DMS114 treated with DMSO at 0.1 percent for 48 hours (cell line): Measurements from ENCODE around the gene SPATA13.
"Not testable (repeated sequence)": the region's sequence is repeated elsewhere in the genome, so short reads cannot be mapped to it uniquely, and the experiment has no call there.

Experiments
- DNase-seq: peaks from one replicate; lab custom pipeline; 2025; ENCODE audit not compliant: unreplicated experiment; lab: John Stamatoyannopoulos, UW

SPATA13 gene

GRCh38 chr13:24160458-24161009, at the start of gene SPATA13:
Gene SPATA13 (plus strand): TSS chr13:24160720. CDS start chr13:24222930, 62,210 bp downstream.
- DNase-seq = peak; percentile 30

DNA sequence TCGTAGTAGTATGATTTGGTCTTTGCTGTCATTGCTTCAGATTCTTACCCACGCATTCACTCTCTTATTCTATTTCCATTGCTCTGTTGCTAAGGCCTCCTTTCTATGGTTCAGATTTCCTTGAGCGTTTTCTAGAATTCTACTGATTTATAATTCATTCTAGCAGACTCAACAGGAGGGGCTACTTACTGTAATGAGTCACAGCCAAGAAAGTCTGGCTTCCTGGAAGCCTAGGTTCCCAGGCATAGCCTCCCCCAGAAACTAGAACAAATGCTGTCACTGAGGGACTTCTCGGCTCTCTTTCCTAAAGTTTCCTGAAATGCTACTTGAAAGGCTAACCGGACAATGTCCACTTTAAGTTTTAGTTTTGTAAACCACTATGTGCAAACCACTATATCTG, 47.7 kb upstream of the SPATA13 start:
- DNase-seq = no peak

- DNase-seq = no peak
Observed at GRCh38 chr13:24115671-24116070, 44.8 kb upstream of the SPATA13 start.

DNA sequence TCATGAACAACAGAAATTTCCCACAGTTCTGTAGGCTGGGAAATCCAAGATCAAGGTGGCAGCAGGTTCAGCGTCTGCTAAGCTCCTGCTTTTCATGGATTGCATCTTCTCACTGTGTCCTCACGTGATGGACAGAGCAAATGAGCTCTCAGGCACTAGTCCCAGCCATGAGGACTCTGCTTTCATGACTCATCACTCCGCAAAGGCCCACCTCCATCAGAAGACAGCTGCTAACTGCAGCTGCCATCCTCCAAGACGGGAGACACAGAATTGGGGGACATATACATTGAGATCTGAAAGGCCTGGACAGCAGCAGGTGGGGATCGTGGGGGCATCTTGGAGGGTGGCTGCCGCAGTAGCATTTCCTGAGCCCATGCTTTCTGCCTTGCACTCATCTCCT, 44.4 kb upstream of the SPATA13 start:
- DNase-seq = no peak

DNA sequence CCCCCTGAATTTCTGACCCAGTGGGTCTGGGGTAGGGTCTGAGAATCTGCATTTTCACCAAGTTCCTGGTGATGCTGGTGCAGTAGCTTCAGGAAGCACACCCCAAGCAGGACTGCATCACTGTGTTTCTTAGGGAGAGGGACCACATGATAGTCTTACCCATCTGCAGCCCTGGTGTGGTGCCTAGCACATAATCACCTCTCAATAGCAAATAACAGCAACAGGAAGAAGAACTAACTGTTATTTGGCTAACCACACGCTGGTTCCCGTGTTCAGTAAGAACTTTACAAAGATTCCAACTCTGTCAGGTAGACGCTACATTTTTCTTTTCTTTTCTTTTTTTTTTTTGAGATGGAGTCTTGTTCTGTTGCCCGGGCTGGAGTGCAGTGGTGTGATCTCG, 41.9 kb upstream of the SPATA13 start:
- no peak for DNase-seq

DNA sequence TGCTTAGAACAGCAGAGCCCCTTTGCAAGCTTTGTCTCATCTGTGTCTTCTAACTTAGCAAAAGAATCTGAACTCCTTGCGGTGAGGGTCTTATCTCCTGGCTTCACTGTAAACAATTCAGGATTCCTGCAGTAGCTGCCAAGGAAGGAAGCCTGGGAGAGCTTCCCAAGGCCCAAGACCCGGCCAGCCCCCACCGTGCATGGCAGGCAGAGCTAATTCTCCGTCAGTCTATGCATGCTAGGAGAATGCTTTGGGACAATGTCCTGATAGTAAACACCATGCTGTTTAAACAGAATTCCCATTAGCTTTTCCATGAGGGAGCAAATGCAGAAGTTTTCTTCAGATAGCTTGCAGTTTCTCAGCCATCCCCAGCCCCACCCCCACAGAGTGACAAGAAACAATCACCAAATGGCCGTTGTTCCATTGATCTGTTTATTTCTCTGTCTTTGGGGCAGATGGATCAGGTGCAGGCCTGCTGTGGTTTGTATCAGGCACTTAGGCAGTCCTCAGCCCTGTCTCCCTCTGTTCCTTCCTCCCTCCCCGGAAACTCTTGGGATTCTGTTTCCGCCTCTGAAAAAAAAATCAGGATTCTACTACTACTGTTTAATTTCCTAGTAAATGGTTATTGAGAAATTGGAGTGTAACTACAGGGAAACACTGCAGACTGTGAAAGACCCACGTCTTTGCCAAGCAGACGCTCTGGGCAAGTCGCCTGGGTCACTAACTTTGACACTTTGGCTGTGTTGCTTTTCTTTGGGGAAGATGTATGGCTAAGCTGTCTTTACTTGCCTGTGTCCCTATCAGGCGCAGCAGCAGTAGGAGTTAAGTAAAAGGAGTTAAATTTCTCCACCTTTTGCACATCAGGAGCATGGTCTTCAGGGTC, 40.7 kb upstream of the SPATA13 start:
- no peak for DNase-seq

- DNase-seq = not testable (repeated sequence)
Observed at GRCh38 chr13:24122045-24122444, 38.5 kb upstream of the SPATA13 start.

DNA sequence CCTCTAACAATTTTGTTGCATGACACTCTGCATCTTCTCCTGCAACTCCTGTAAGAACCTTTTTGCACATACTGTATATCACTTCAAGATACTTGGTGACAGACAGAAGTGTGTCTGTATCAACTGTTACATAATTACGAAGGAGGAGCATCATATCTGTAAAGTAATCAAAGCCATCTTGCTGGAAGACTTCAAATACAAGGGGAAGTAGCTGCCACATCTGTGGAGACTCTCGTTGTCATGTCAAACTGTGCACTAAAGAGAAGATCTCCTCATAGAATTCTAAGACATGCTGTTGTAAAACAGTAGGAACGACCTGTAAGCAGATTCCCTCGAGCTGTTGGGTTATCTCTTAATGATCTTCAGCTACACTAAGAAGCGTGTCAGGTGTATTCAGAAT, 38.0 kb upstream of the SPATA13 start:
- no peak for DNase-seq

DNA sequence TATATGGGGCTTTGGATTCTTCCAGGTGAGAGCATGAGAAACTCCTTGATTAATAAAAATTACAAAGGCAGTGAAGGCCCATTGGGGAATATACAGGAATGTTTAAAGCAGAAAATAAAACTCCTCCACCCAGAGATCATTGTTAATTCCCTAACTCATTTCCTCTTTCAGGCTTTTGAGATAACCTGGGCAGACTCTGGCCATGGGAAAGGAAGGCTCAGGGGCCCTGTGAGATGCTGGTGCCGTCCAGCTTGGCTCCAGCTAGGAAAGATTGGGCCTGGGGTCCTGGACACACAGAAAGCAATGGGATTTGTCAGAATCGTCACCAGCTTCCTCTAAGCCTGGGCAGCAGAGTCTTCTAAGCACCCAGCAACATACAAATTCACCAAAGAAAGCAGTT, 36.8 kb upstream of the SPATA13 start:
- DNase-seq = no peak

- DNase-seq = no peak
Observed at GRCh38 chr13:24124789-24125476, 35.6 kb upstream of the SPATA13 start.

DNA sequence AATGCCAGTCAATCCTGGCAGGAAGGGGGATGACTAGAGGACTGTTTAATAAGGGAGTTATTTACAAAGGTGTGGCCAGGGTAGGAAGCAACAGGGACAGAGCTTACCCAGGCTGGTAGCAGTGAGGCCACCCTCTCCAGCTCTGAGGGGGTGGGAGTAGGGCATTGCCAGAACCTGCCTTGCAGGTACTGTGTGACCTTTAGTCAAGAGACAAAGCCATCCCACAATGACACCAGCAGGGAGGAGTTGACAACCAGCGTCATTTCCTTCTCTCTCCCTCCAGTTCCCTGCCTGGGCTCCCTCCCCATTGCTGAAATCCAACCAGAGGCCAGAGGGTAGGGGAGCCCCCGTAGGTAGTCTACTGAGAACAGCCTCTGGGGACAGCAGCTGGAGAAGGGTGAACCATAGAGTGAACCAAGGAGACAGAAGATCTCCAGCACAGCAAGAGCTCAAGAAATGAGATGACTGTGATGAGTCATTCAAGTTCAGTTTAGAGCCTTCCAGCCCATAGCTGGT, 33.3 kb upstream of the SPATA13 start:
- no peak for DNase-seq

- DNase-seq = no peak
Observed at GRCh38 chr13:24128112-24128511, 32.4 kb upstream of the SPATA13 start.

- no peak for DNase-seq
Observed at GRCh38 chr13:24128962-24129361, 31.6 kb upstream of the SPATA13 start.

- DNase-seq = no peak
Observed at GRCh38 chr13:24129914-24130774, 30.4 kb upstream of the SPATA13 start.

GRCh38 chr13:24131749-24132148, 28.8 kb upstream of the SPATA13 start:
- DNase-seq = no peak

DNA sequence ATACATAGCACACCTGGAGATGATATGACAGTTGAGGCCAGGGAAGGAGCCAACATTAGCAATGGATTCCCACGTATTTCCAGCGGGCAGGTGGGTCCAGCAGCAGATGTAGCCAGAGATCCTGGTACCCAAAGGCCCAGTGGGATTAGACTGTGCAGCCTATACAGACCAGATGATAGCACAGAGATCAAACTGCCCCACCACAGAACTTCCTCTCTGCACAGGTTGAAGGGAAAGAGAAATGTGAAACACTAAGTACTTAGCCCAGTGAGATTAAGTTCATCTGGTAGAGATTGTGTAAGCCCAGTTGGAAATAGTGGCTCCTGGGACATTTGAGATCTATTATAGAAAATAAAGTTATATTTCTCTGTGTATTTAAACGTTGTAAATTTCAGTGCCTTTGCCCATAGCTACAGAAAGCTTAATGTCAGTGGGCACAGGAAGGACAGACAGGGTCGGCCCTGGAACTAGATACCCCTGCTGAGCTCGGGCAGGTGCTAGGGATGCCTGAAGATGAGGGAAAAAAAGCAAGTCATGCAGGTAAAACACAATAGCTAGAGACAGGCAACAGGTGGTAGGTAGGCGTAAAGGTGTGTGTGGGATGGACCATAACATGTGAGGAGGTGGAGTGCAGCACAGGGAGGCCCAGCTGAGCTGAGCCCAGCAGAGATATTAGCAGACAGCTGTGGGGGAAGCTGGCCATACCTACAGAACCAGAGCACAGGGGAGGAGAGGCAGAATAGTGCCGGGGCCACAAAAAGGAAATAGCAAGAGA, 27.3 kb upstream of the SPATA13 start:
- no peak for DNase-seq

GRCh38 chr13:24134231-24134630, 26.3 kb upstream of the SPATA13 start:
- DNase-seq = no peak

DNA sequence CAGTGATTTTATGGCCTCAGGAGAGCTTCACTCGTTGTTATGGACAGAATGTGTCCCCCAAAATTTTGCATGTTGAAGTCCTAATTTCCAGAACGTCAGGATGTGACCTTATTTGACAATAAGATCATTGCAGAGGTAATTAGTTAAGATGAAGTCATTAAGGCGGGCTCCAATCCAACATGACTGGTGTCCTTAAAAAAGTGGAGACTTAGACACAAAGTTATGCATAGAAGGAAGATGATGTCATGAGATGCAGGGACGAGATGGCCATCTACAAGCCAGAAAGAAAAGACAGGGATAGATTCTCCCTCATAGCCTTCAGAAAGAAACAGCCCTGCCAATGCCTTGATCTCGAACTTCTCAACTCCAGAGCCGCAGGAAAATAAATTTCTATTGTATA, 25.8 kb upstream of the SPATA13 start:
- no peak for DNase-seq

GRCh38 chr13:24135674-24136300, 24.7 kb upstream of the SPATA13 start:
- DNase-seq = no peak

DNA sequence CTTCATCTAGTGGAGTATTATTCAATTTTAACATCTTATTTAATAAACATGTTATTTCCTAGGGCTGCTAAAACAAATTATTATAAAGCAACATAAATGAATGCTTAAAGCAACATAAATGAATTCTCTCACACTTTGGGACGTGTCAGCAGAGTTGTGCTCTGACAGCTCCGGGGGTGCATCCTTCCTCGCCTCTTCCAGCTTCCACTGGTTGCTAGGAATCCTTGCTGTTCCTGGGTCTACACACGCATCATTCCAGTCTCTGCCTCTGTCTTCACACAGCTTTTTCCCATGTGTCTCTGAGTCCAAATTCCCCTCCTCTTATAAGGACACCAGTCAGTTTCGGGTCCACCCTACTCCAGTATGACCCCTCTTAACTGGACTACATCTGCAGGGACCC, 21.6 kb upstream of the SPATA13 start:
- DNase-seq = no peak
